Measurements from ENCODE around the gene ELF2. TPM values are rescaled to one million over a fixed set of nuclear protein-coding genes. Genes with fewer than 3 reads are reported as not detected.
"Not testable (repeated sequence)": the region's sequence is repeated elsewhere in the genome, so short reads cannot be mapped to it uniquely, and the experiment has no call there.

Gene ELF2
- total RNA-seq, 1 donor: 45.8 TPM

DNA sequence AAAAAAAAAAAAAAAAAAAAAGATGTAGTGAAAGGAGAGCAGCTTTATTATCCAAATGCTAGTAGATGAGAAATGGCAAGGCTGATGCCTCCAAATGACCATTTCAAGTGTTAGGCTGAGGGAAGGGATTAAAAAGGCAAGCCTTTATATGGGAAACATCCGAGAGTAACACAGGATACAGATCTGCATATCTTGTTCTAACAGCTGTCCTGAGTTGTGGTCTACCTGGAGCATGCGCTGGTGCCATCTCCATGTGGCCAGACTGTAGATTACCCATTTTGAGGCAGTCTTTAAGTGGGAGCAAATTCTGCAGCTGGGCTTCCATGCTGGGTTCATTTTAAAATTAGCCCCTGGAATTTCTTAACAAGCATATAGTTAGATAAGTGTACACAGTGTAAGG is 26.0 kb upstream of the ELF2 start:
- DNase-seq (ENCODE audit: low read depth): no peak
- H3K4me3 ChIP-seq (ENCODE audit: low read depth, low read length): no peak overlapping the region
- no peak for TF ChIP-seq CTCF (IDR thresholded peaks at IDR 0.05; ENCODE audit: insufficient read depth, low read depth, low read length)

DNA sequence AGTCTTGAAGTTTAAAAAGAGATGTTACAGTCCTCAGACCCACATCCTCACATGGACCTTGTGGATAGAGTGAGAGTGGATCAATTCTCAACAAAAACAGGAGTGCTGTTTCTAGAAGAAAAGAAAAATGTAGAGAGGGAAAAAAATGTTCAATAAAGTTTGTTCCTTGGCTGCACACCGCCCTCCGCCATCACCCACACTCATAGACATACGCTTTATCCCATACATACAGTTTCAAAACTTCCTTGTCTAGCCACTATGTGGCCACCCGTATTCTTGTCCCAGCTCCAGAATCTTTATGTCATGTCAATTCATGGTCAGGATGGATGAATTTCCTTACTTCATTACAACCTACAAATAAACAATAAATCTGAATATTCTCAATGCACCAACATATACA is 23.5 kb upstream of the ELF2 start:
- TF ChIP-seq CTCF (IDR thresholded peaks at IDR 0.05; ENCODE audit: insufficient read depth, low read depth, low read length): no peak
- no peak for DNase-seq (ENCODE audit: low read depth)
- no peak overlapping the region for H3K4me3 ChIP-seq (ENCODE audit: low read depth, low read length)

- no peak for TF ChIP-seq CTCF (IDR thresholded peaks at IDR 0.05; ENCODE audit: insufficient read depth, low read depth, low read length)
Measured at GRCh38 chr4:139200102-139200501, 23.1 kb upstream of the ELF2 start.

DNA sequence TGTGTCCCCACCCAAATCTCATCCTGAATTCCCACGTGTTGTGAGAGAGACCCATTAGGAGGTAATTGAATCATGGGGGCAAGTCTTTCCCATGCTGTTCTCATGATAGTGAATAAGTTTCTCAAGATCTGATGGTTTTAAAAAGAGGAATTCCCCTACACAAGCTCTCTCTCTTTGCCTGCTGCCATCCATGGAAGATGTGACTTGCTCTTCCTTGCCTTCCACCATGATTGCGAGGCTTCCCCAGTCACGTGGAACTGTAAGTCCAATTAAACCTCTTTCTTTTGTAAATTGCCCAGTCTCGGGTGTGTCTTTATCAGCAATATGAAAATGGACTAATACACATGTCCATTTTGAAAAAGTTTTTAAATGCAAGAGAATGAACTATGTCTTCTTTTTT is 20.2 kb upstream of the ELF2 start:
- DNase-seq (ENCODE audit: low read depth); H3K4me3 ChIP-seq (ENCODE audit: low read depth, low read length): not testable (repeated sequence)

More at GRCh38 chr4:139200102-139200501, 23.1 kb upstream of the ELF2 start:
- no peak for DNase-seq (ENCODE audit: low read depth)
- no peak overlapping the region for H3K4me3 ChIP-seq (ENCODE audit: low read depth, low read length)

DNA sequence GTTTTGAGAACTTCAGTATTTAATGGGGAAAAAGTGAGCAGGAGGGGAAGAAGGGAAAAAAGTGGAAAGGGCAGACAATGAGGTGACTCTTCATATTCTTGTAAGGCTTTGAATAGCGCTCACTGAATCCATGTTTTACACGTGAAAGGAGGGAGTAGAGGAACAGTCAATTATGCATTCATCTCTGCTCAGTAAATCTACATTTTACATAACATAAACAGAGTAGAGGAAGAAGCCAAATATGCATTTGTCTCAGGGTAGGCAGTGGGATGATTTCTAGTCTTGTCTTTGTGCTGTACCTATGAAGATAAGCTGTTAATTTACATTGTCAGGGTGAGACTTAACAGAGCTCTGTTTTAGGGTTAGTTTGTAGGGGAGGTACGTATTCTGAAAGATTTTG is 19.4 kb upstream of the ELF2 start:
- peak; percentile 52 for DNase-seq (ENCODE audit: low read depth)
- TF ChIP-seq CTCF (IDR thresholded peaks at IDR 0.05; ENCODE audit: insufficient read depth, low read depth, low read length): no peak
- H3K4me3 ChIP-seq (ENCODE audit: low read depth, low read length): no peak overlapping the region

GRCh38 chr4:139191373-139191772 is 14.4 kb upstream of the ELF2 start:
- no peak for TF ChIP-seq CTCF (IDR thresholded peaks at IDR 0.05; ENCODE audit: insufficient read depth, low read depth, low read length)
- no peak for DNase-seq (ENCODE audit: low read depth)
- H3K4me3 ChIP-seq (ENCODE audit: low read depth, low read length): no peak overlapping the region

- no peak for TF ChIP-seq CTCF (IDR thresholded peaks at IDR 0.05; ENCODE audit: insufficient read depth, low read depth, low read length)
- DNase-seq (ENCODE audit: low read depth): no peak
- H3K4me3 ChIP-seq (ENCODE audit: low read depth, low read length): no peak overlapping the region
Measured at GRCh38 chr4:139189972-139190371, 13.0 kb upstream of the ELF2 start.

- TF ChIP-seq CTCF (IDR thresholded peaks at IDR 0.05; ENCODE audit: insufficient read depth, low read depth, low read length): no peak
- H3K4me3 ChIP-seq (ENCODE audit: low read depth, low read length): no peak overlapping the region
- DNase-seq (ENCODE audit: low read depth): no peak
Measured at GRCh38 chr4:139189417-139189749, 12.4 kb upstream of the ELF2 start.
